CD14-positive monocyte (primary cell): Measurements from ENCODE around the gene POLR1D. TPM values are rescaled to one million over a fixed set of nuclear protein-coding genes. Genes with fewer than 3 reads are reported as not detected.

Experiments
- DNase-seq, 3 donors: peaks; one replicate each; pipeline ENCODE4 v3.0.0-alpha.2; 2011 to 2022
- H2AFZ ChIP-seq: 2 replicates; pipeline ENCODE4 v1.6.0; 2012; ENCODE audit warnings: mild to moderate bottlenecking, low read depth, low read length, inconsistent platforms; ENCODE audit not compliant: insufficient read depth, poor library complexity, severe bottlenecking
- H3K27ac ChIP-seq, 2 donors: 1 replicate in 1 of 2; 2 replicates in 1 of 2; pipeline ENCODE4 v1.5.1; 2012 to 2013; ENCODE audit warnings: low read length in 2 of 2, control low read depth in 1 of 2, inconsistent platforms in 1 of 2, low read depth in 1 of 2, mild to moderate bottlenecking in 1 of 2
- H3K27me3 ChIP-seq, 2 donors: one replicate each; pipeline versions ENCODE4 v1.6.0 to v1.6.1; 2011 to 2013; ENCODE audit warnings: low read length in 2 of 2; ENCODE audit not compliant: control insufficient read depth in 2 of 2, insufficient read depth in 2 of 2
- H3K36me3 ChIP-seq, 2 donors: replicated peaks in 1 of 2; 1 replicate in 1 of 2; 2 replicates in 1 of 2; pipeline versions ENCODE4 v1.5.1 to v1.6.1; 2012 to 2013; ENCODE audit warnings: low read length in 2 of 2, control low read depth in 1 of 2, inconsistent platforms in 1 of 2, mild to moderate bottlenecking in 1 of 2; ENCODE audit not compliant: insufficient read depth in 2 of 2, control insufficient read depth in 1 of 2
- H3K4me1 ChIP-seq, 2 donors: 1 replicate in 1 of 2; 2 replicates in 1 of 2; pipeline versions ENCODE4 v1.5.1 to v1.6.1; 2012 to 2013; ENCODE audit warnings: low read length in 2 of 2, control low read depth in 1 of 2, inconsistent platforms in 1 of 2, mild to moderate bottlenecking in 1 of 2, moderate library complexity in 1 of 2; ENCODE audit not compliant: insufficient read depth in 2 of 2, control insufficient read depth in 1 of 2
- H3K4me2 ChIP-seq: replicated peaks from 2 replicates; pipeline ENCODE3; 2012; ENCODE audit warnings: low read length, moderate library complexity, mild to moderate bottlenecking; ENCODE audit not compliant: poor library complexity, severe bottlenecking; ENCODE audit errors: extremely low read depth
- H3K4me3 ChIP-seq, 3 experiments: fragments of 200-600 bp in 1 of 3; sonication (generic) in 1 of 3; replicated peaks in 1 of 3; 1 replicate in 2 of 3; 2 replicates in 1 of 3; pipeline ENCODE4 v1.5.1; 2011 to 2013; ENCODE audit warnings: low read length in 3 of 3, mild to moderate bottlenecking in 3 of 3, control low read depth in 2 of 3, low read depth in 2 of 3, inconsistent platforms in 1 of 3, moderate library complexity in 1 of 3
- H3K79me2 ChIP-seq: 2 replicates; pipeline ENCODE4 v1.6.0; 2012; ENCODE audit warnings: mild to moderate bottlenecking, control low read depth, inconsistent platforms, low read length, moderate library complexity; ENCODE audit not compliant: insufficient read depth
- H3K9ac ChIP-seq: 2 replicates; pipeline ENCODE4 v1.6.0; 2017; ENCODE audit warnings: low read length, mild to moderate bottlenecking; ENCODE audit not compliant: insufficient read depth, poor library complexity, severe bottlenecking
- H3K9me3 ChIP-seq, 2 donors: replicated peaks in 1 of 2; 1 replicate in 1 of 2; 2 replicates in 1 of 2; pipeline versions ENCODE4 v1.5.1 to v1.6.1; 2012 to 2013; ENCODE audit warnings: low read length in 2 of 2, control low read depth in 1 of 2; ENCODE audit not compliant: control insufficient read depth in 1 of 2, insufficient read depth in 1 of 2
- H4K20me1 ChIP-seq: 2 replicates; pipeline ENCODE4 v1.6.0; 2012; ENCODE audit warnings: mild to moderate bottlenecking, low read length, control low read depth, moderate library complexity; ENCODE audit not compliant: insufficient read depth
- H3K27ac Mint-ChIP-seq, 7 donors: one replicate each; pipeline ENCODE4 v1.8.0; 2020; ENCODE audit warnings: mild to moderate bottlenecking in 7 of 7, mixed read lengths in 7 of 7, moderate library complexity in 6 of 7, inconsistent platforms in 2 of 7
- H3K27me3 Mint-ChIP-seq, 3 donors: one replicate each; pipeline ENCODE4 v1.8.0; 2021 to 2022; ENCODE audit warnings: low read depth in 3 of 3, mild to moderate bottlenecking in 3 of 3, mixed read lengths in 3 of 3, moderate library complexity in 3 of 3, inconsistent platforms in 1 of 3
- H3K36me3 Mint-ChIP-seq, 2 donors: one replicate each; pipeline ENCODE4 v1.8.0; 2020; ENCODE audit warnings: mixed read lengths in 2 of 2, inconsistent platforms in 1 of 2, mild to moderate bottlenecking in 1 of 2
- H3K4me1 Mint-ChIP-seq: one replicate; pipeline ENCODE4 v1.8.0; 2020; ENCODE audit warnings: mild to moderate bottlenecking, mixed read lengths
- H3K4me3 Mint-ChIP-seq, 2 donors: one replicate each; pipeline ENCODE4 v1.8.0; 2020; ENCODE audit warnings: mild to moderate bottlenecking in 2 of 2, mixed read lengths in 2 of 2, moderate library complexity in 1 of 2
- H3K9me3 Mint-ChIP-seq, 7 donors: one replicate each; pipeline ENCODE4 v1.8.0; 2020 to 2022; ENCODE audit warnings: mixed read lengths in 7 of 7, mild to moderate bottlenecking in 6 of 7, moderate library complexity in 6 of 7, inconsistent platforms in 2 of 7
- WGBS: methylation state at CpG from one replicate; pipeline ENCODE4 v1.1.5; 2013; ENCODE audit warnings: missing lambda C conversion rate; ENCODE audit not compliant: insufficient coverage; 5-methylcytosine and 5-hydroxymethylcytosine counted together
- intact Hi-C, 2 donors: fragments of 100-400 bp; cut with micrococcal nuclease; formaldehyde crosslinking; loops; one replicate each; pipeline versions ENCODE4 v1.15.0 to v1.15.1; 2023
- polyA plus RNA-seq, 3 donors: library from polyadenylated mRNA; depleted of rRNA in 1 of 3; unstranded in 2 of 3; stranded (reverse) in 1 of 3; fragments of 300-500 nt in 2 of 3; fragments of >200 nt in 1 of 3; fragmentation: Illumina TruSeq in 2 of 3; gene quantifications; 1 replicate in 2 of 3; 2 replicates in 1 of 3; pipeline ENCODE4 v1.2.3, GENCODE V29; 2012 to 2021
- TF ChIP-seq, protein P1 (sequence below): fragments of 200-600 bp; IDR thresholded peaks from one replicate; pipeline ENCODE4 v1.8.0; 2022; ENCODE audit warnings: antibody characterized with exemption, mild to moderate bottlenecking

The POLR1D gene
- polyA plus RNA-seq, 3 donors = 122 to 146 (median 139) TPM

DNA sequence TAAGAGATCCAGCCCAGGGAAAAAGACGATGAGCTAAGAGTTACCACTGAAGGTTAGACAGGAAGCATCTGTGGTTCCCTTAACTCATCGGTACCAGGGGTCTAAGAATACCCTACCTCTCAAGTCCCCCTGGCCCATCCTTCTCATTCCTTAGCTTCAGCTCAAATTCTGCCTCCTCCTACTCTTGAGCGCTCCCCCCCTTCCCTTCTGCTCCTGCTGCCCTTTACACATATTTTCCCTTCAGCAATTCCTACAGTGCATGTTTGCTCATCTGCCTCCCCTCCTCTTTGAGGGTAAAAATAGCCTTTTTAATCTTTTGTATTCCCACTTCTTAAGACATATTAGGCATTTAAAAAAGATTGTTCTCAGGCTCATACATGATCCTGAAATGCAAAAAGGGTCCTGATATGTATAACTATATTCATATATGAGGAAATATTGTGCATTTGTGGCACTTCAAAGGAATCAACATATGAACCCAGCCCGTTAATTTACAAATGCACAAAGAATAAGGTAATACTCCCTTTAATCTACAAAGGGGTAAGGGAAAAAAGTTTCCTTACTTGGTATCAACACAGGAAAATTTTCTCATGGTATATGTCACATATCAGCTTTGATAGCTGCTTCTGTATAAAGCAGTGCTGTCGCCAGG is 34.5 kb upstream of the POLR1D start:
- Mint-ChIP-seq H3K27ac (no peak overlapping the region), H3K4me1 (peaks cover 18% of the 10 kb centered on the region), H3K4me3 (no peak overlapping the region), H3K36me3 (no peaks in the 10 kb centered on the region), H3K27me3 (no peaks in the 10 kb centered on the region), H3K9me3 (no peaks in the 10 kb centered on the region)
- H3K27ac ChIP-seq = no peak overlapping the region
- peaks cover 2 to 10% of the 10 kb centered on the region in 2 donors for H3K4me1 ChIP-seq
- H2AFZ ChIP-seq = no peak overlapping the region
- H3K27me3 ChIP-seq = no peaks in the 10 kb centered on the region
- no peak overlapping the region for H3K9ac ChIP-seq
- H3K79me2 ChIP-seq = no peaks in the 10 kb centered on the region
- H3K36me3 ChIP-seq = no peaks in the 10 kb centered on the region
- intact Hi-C loops = no loop called here
- no peaks in the 10 kb centered on the region for H3K9me3 ChIP-seq
- H3K4me2 ChIP-seq = no peak overlapping the region
- TF ChIP-seq, protein P1, sequence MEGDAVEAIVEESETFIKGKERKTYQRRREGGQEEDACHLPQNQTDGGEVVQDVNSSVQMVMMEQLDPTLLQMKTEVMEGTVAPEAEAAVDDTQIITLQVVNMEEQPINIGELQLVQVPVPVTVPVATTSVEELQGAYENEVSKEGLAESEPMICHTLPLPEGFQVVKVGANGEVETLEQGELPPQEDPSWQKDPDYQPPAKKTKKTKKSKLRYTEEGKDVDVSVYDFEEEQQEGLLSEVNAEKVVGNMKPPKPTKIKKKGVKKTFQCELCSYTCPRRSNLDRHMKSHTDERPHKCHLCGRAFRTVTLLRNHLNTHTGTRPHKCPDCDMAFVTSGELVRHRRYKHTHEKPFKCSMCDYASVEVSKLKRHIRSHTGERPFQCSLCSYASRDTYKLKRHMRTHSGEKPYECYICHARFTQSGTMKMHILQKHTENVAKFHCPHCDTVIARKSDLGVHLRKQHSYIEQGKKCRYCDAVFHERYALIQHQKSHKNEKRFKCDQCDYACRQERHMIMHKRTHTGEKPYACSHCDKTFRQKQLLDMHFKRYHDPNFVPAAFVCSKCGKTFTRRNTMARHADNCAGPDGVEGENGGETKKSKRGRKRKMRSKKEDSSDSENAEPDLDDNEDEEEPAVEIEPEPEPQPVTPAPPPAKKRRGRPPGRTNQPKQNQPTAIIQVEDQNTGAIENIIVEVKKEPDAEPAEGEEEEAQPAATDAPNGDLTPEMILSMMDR = no peak
- 33% methylated on average over 3 of the region's 5 CpGs for WGBS
- no peak for DNase-seq
- H3K4me3 ChIP-seq = no peak overlapping the region
- H4K20me1 ChIP-seq = peaks cover 5% of the 10 kb centered on the region

DNA sequence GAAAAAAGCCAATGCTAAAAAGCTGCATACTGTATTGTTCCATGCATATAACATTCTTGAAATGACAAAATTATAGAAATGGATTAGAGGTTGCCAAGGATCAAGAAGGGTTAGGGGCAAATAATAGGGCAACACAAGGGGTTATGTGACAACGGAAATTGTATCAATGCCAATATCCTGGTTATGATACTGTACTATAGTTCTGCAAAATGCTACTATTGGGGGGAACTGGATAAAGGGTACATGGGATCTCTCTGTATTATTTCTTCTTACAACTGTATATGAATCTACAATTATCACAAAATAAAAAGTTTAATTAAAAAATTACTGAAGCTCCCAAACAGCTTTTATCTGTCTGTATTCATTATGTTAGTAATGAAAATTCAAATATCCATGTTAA is 33.3 kb upstream of the POLR1D start:
- Histone ChIP-seq H3K9me3 (no peaks in the 10 kb centered on the region), H3K4me3 (no peak overlapping the region), H3K36me3 (no peaks in the 10 kb centered on the region), H3K9ac (no peak overlapping the region), H3K79me2 (no peaks in the 10 kb centered on the region), H3K4me1 (peaks cover 6 to 10% of the 10 kb centered on the region in 2 donors), H3K27me3 (no peaks in the 10 kb centered on the region), H2AFZ (no peak overlapping the region), H3K27ac (no peak overlapping the region), H4K20me1 (peaks cover 8% of the 10 kb centered on the region), H3K4me2 (no peak overlapping the region)
- intact Hi-C loops = no loop called here
- DNase-seq = no peak
- TF ChIP-seq, protein P1 = no peak
- H3K4me3 Mint-ChIP-seq = no peak overlapping the region
- no peak overlapping the region for H3K27ac Mint-ChIP-seq
- H3K27me3 Mint-ChIP-seq = no peaks in the 10 kb centered on the region
- H3K36me3 Mint-ChIP-seq = no peaks in the 10 kb centered on the region
- H3K9me3 Mint-ChIP-seq = no peaks in the 10 kb centered on the region
- WGBS = no CpG with 5 or more reads among the region's 1 CpG
- H3K4me1 Mint-ChIP-seq = peaks cover 17% of the 10 kb centered on the region
